ENCODE data around the gene PRICKLE1.

PRICKLE1 gene

GRCh38 chr12:42538203-42538602 lies 51.3 kb downstream of the PRICKLE1 start:
- in situ Hi-C loops (cut with HindIII; ENCODE audit: low sequenced_read_pairs) = no loop called here
- no peak for DNase-seq (ENCODE audit: low read depth, low spot score)
- H3K4me3 ChIP-seq (ENCODE audit: low read depth, low read length) = no peak overlapping the region
- no peak for TF ChIP-seq CTCF (IDR thresholded peaks at IDR 0.05; ENCODE audit: low read depth, low read length)

- no peak for DNase-seq (ENCODE audit: low read depth, low spot score)
- no peak for TF ChIP-seq CTCF (IDR thresholded peaks at IDR 0.05; ENCODE audit: low read depth, low read length)
- no peak overlapping the region for H3K4me3 ChIP-seq (ENCODE audit: low read depth, low read length)
- in situ Hi-C loops (cut with HindIII; ENCODE audit: low sequenced_read_pairs) = no loop called here
Measured at GRCh38 chr12:42534184-42534838, 55.2 kb downstream of the PRICKLE1 start.

- DNase-seq (ENCODE audit: low read depth, low spot score) = no peak
- no peak overlapping the region for H3K4me3 ChIP-seq (ENCODE audit: low read depth, low read length)
- no peak for TF ChIP-seq CTCF (IDR thresholded peaks at IDR 0.05; ENCODE audit: low read depth, low read length)
- in situ Hi-C loops (cut with HindIII; ENCODE audit: low sequenced_read_pairs) = no loop called here
Measured at GRCh38 chr12:42530284-42530683, 59.3 kb downstream of the PRICKLE1 start.

- H3K4me3 ChIP-seq (ENCODE audit: low read depth, low read length) = no peak overlapping the region
- no peak for TF ChIP-seq CTCF (IDR thresholded peaks at IDR 0.05; ENCODE audit: low read depth, low read length)
- in situ Hi-C loops (cut with HindIII; ENCODE audit: low sequenced_read_pairs) = no loop called here
- no peak for DNase-seq (ENCODE audit: low read depth, low spot score)
Measured at GRCh38 chr12:42525444-42525843, 64.1 kb downstream of the PRICKLE1 start.

DNA sequence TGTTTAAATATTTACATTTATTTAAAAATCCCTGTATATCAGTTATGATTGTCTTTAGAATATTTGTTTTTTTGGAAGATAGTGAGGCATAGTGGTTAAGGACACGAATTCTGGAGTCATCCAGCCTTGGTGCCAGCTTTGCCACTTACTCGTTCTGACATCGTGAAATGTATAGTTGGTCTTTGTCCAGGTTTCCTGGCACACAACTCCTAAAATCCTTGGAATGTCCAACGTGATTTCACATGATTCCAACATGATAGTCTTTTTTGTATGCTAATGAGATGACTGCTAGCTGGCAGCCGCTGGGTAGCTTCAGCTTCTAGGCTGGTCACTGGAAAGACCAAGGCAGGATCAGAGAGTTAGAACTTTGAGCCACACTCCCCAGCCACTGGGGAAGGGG lies 64.8 kb downstream of the PRICKLE1 start:
- TF ChIP-seq CTCF (IDR thresholded peaks at IDR 0.05; ENCODE audit: low read depth, low read length) = no peak
- in situ Hi-C loops (cut with HindIII; ENCODE audit: low sequenced_read_pairs) = no loop called here
- no peak for DNase-seq (ENCODE audit: low read depth, low spot score)
- H3K4me3 ChIP-seq (ENCODE audit: low read depth, low read length) = no peak overlapping the region

DNA sequence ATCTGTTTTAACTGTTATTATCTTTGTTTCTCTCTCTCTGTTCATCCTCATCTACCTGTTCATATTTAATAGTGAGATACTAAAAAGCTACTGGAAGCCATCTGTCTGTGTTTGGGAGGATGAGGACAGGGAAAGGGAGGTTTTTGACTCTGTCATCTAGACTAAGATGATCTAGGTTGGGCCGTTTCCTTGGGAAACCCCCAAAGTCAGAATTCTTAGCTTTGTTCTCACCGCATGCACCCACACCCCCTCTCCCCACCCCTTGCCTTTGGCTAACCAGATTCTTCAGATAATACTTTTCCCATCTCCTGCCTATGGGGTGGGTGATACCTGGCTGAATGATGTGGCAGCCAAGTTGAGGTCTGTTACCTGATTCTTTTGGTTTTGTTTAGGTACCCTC lies 73.0 kb downstream of the PRICKLE1 start:
- no peak for TF ChIP-seq CTCF (IDR thresholded peaks at IDR 0.05; ENCODE audit: low read depth, low read length)
- in situ Hi-C loops (cut with HindIII; ENCODE audit: low sequenced_read_pairs) = no loop called here
- no peak overlapping the region for H3K4me3 ChIP-seq (ENCODE audit: low read depth, low read length)
- DNase-seq (ENCODE audit: low read depth, low spot score) = no peak
